Measurements from ENCODE around the gene ARHGAP29.

DNA sequence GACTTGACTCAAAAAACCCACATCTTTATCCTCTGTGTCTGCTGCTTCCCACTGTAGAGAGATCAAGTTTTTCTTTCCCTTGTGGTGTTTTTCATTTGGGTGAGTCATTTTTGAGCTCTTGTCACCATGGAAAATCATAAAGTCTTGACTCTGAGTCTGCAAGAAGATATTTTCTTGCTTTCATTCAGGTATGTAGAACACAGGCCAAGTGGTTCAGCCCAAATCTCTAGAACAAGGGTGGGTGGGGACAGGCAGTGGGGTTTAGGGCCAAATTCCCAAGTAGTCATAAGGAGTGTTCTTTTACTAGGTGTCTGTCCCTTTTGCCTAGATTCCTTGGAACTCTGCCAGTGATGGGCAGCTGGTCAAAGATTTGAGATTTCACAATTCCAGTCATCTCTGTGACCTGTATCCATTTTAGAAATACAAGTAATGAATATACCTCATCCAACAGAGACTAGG lies 21.5 kb upstream of the ARHGAP29 start:
- no peak for TF ChIP-seq EZH2 (IDR thresholded peaks at IDR 0.05; ENCODE audit: insufficient read depth, poor library complexity, severe bottlenecking)
- no peak for TF ChIP-seq EZH2phosphoT487 (IDR thresholded peaks at IDR 0.05; ENCODE audit: insufficient read depth, low read depth)
